Stomach (tissue), 9 donors: ENCODE measurements around the gene CCDC148. TPM values are rescaled to one million over a fixed set of nuclear protein-coding genes. Genes with fewer than 3 reads are reported as not detected.
"Not testable (repeated sequence)": the region's sequence is repeated elsewhere in the genome, so short reads cannot be mapped to it uniquely, and the experiment has no call there.

Experiments used
- DNase-seq, 2 donors: peaks; one replicate each; pipeline versions ENCODE4 v3.0.0 to v3.0.0-alpha.2; 2013 to 2019
- H3K27ac ChIP-seq, 5 donors: fragments of 200-600 bp in 4 of 5; sonication (generic) in 4 of 5; one replicate each; pipeline ENCODE4 v1.5.1; 2013 to 2019; ENCODE audit warnings: mild to moderate bottlenecking in 1 of 5, moderate library complexity in 1 of 5
- H3K27me3 ChIP-seq, 3 donors: fragments of 200-600 bp; sonication (generic); one replicate each; pipeline ENCODE4 v1.5.1; 2017 to 2019; ENCODE audit warnings: mixed run types in 1 of 3
- H3K36me3 ChIP-seq, 4 donors: fragments of 200-600 bp; sonication (generic); 1 replicate in 3 of 4; 2 replicates in 1 of 4; pipeline ENCODE4 v1.5.1; 2016 to 2019
- H3K4me1 ChIP-seq, 4 donors: fragments of 200-600 bp; sonication (generic); one replicate each; pipeline ENCODE4 v1.5.1; 2016 to 2019
- H3K4me3 ChIP-seq, 4 donors: fragments of 200-600 bp; sonication (generic) in 3 of 4; one replicate each; pipeline ENCODE4 v1.5.1; 2016 to 2019; ENCODE audit warnings: mild to moderate bottlenecking in 1 of 4
- H3K9me3 ChIP-seq, 4 donors: fragments of 200-600 bp; sonication (generic); one replicate each; pipeline ENCODE4 v1.5.1; 2016 to 2019
- EP300 ChIP-seq: sonication (generic); formaldehyde crosslinking; IDR thresholded peaks from one replicate; pipeline ENCODE4 v1.6.1; 2017; ENCODE audit warnings: antibody characterized with exemption
- POLR2A ChIP-seq, 4 donors: fragments of 450-650 bp; IDR thresholded peaks; one replicate each; pipeline ENCODE4 v1.6.1; 2016; ENCODE audit warnings: antibody characterized with exemption in 4 of 4, control low read depth in 2 of 4, mild to moderate bottlenecking in 1 of 4, moderate library complexity in 1 of 4
- POLR2AphosphoS5 ChIP-seq, 3 donors: sonication (generic); formaldehyde crosslinking; IDR thresholded peaks; one replicate each; pipeline ENCODE4 v1.6.1; 2016; ENCODE audit warnings: antibody characterized with exemption in 3 of 3
- WGBS, 5 donors: extraction: QIAGEN DNeasy Blood & Tissue Kit in 3 of 5; methylation state at CpG; one replicate each; pipeline versions ENCODE4 v1.1.5 to v1.1.7; 2013 to 2018; 5-methylcytosine and 5-hydroxymethylcytosine counted together
- intact Hi-C: fragments of 100-400 bp; cut with DNase I; formaldehyde crosslinking; loops from one replicate; pipeline ENCODE4 v1.15.1; 2023; ENCODE audit warnings: low total_unique reads
- polyA plus RNA-seq, 3 donors: library from polyadenylated mRNA; stranded (reverse); fragments of 200-250 nt; gene quantifications; one replicate each; pipeline ENCODE4 v1.2.3, GENCODE V29; 2013
- total RNA-seq, 5 donors: library from RNA; depleted of rRNA; stranded (reverse); fragments of >200 nt; gene quantifications; one replicate each; pipeline versions ENCODE4 v1.1.0 to v1.2.3, GENCODE V29; 2014 to 2016
- TF ChIP-seq, protein P1 (sequence below), 7 experiments: fragments of 450-650 bp in 4 of 7; fragments of 200-600 bp in 3 of 7; sonication (generic) in 3 of 7; IDR thresholded peaks; one replicate each; pipeline ENCODE4 v1.5.1; 2016 to 2019; ENCODE audit warnings: antibody characterized with exemption in 7 of 7, control low read depth in 2 of 7, mild to moderate bottlenecking in 1 of 7
- donor health status: healthy with polysubstance abuse.
- donor health status: Bipolar disorder and iron deficiency.
- donor health status: healthy.

Gene CCDC148
- total and polyA plus RNA-seq, 8 donors = 0.25 to 1.3 (median 0.43) TPM; not detected in 5

DNA sequence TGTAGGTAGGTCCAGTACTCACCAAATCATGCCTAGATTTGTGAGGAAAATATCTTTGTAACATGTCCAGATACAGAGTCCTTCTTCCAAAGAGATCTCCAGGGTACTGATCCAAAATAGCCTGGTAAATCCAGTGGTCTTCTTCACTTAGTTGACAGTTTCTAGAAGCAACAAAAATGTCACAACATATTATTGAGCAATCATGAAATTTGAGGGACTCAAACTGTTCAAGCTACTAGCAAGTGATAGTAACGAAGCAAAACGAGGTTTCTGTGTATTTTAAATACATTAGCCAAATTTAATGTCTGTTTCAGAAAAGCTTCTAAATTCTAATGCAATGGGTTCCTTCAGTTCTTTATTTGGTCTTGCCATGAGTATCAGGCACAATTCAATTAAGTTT is 142.8 kb downstream of the CCDC148 start:
- Histone ChIP-seq H3K27me3 (no peaks in the 10 kb centered on the region), H3K4me1 (peaks cover 0 to 6% (median 3%) of the 10 kb centered on the region in 4 donors), H3K36me3 (no peaks in the 10 kb centered on the region), H3K4me3 (no peak overlapping the region), H3K27ac (no peak overlapping the region), H3K9me3 (no peaks in the 10 kb centered on the region)
- no peak for DNase-seq
- 69 to 84% (median 82%) methylated on average over 2 of the region's 2 CpGs for WGBS, 5 donors
- intact Hi-C loops = no loop called here
- TF ChIP-seq EP300 (no peak), POLR2A (IDR thresholded peaks at IDR 0.05) (no peak), POLR2AphosphoS5 (IDR thresholded peaks at IDR 0.05) (no peak)
- TF ChIP-seq, protein P1, sequence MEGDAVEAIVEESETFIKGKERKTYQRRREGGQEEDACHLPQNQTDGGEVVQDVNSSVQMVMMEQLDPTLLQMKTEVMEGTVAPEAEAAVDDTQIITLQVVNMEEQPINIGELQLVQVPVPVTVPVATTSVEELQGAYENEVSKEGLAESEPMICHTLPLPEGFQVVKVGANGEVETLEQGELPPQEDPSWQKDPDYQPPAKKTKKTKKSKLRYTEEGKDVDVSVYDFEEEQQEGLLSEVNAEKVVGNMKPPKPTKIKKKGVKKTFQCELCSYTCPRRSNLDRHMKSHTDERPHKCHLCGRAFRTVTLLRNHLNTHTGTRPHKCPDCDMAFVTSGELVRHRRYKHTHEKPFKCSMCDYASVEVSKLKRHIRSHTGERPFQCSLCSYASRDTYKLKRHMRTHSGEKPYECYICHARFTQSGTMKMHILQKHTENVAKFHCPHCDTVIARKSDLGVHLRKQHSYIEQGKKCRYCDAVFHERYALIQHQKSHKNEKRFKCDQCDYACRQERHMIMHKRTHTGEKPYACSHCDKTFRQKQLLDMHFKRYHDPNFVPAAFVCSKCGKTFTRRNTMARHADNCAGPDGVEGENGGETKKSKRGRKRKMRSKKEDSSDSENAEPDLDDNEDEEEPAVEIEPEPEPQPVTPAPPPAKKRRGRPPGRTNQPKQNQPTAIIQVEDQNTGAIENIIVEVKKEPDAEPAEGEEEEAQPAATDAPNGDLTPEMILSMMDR (IDR thresholded peaks at IDR 0.05) = no peak

DNA sequence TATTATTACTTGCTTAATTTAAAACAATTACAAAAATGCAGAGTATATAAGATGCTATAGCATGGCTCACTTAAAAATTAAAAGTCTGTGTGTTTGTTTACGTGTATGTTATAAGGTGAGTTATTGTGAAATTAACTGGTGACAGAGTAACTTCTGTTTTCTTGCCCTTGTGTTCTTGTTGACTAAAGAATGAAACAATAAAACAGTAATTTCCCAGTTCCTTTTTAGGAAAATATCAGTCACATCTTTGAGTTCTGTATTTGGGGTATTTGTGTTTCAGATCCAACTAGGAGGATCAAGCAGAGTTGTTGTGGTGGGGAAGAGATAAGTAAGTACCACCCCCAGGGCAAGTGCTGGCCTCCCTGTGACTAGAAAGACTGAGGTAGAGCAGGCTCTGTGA is 143.6 kb downstream of the CCDC148 start:
- Histone ChIP-seq H3K27ac (no peak overlapping the region), H3K4me3 (no peak overlapping the region), H3K27me3 (no peaks in the 10 kb centered on the region), H3K9me3 (no peaks in the 10 kb centered on the region), H3K36me3 (no peaks in the 10 kb centered on the region), H3K4me1 (peaks cover 0 to 6% (median 3%) of the 10 kb centered on the region in 4 donors)
- TF ChIP-seq POLR2AphosphoS5 (IDR thresholded peaks at IDR 0.05) = no peak
- TF ChIP-seq EP300 = no peak
- TF ChIP-seq POLR2A (IDR thresholded peaks at IDR 0.05) = no peak
- TF ChIP-seq, protein P1 (IDR thresholded peaks at IDR 0.05) = no peak
- intact Hi-C loops = no loop called here
- 74 to 93% (median 90%) methylated on average over 1 of the region's 1 CpG for WGBS, 5 donors
- DNase-seq = no peak

GRCh38 chr2:158310407-158310806 is 146.1 kb downstream of the CCDC148 start:
- H3K4me3 ChIP-seq, H3K36me3 ChIP-seq, H3K4me1 ChIP-seq, H3K27me3 ChIP-seq, H3K27ac ChIP-seq, H3K9me3 ChIP-seq, intact Hi-C loops, DNase-seq: not testable (repeated sequence)
- 95 to 98% (median 97%) methylated on average over 12 to 27 of the region's 27 CpGs for WGBS, 5 donors

GRCh38 chr2:158305501-158305900 is 151.1 kb downstream of the CCDC148 start:
- no peaks in the 10 kb centered on the region for H3K27me3 ChIP-seq
- no peak for DNase-seq
- no peak overlapping the region for H3K4me3 ChIP-seq
- H3K4me1 ChIP-seq = no peaks in the 10 kb centered on the region
- 73 to 93% (median 91%) methylated on average over 2 of the region's 2 CpGs for WGBS, 5 donors
- no peak for TF ChIP-seq EP300
- TF ChIP-seq, protein P1 (IDR thresholded peaks at IDR 0.05) = no peak
- no peak for TF ChIP-seq POLR2A (IDR thresholded peaks at IDR 0.05)
- H3K27ac ChIP-seq = no peak overlapping the region
- no peaks in the 10 kb centered on the region for H3K36me3 ChIP-seq
- no peaks in the 10 kb centered on the region for H3K9me3 ChIP-seq
- intact Hi-C loops = no loop called here

- 67 to 78% (median 69%) methylated on average over 2 of the region's 2 CpGs for WGBS, 5 donors
- Histone ChIP-seq H3K9me3 (peaks cover 0 to 10% (median 0%) of the 10 kb centered on the region in 4 donors), H3K27me3 (no peaks in the 10 kb centered on the region), H3K27ac (no peak overlapping the region), H3K4me3 (no peak overlapping the region), H3K36me3 (no peaks in the 10 kb centered on the region), H3K4me1 (no peaks in the 10 kb centered on the region)
- no peak for DNase-seq
- TF ChIP-seq EP300 = no peak
- TF ChIP-seq, protein P1 (IDR thresholded peaks at IDR 0.05) = no peak
- TF ChIP-seq POLR2A (IDR thresholded peaks at IDR 0.05) = no peak
- TF ChIP-seq POLR2AphosphoS5 (IDR thresholded peaks at IDR 0.05) = no peak
- intact Hi-C loops = no loop called here
Observed at GRCh38 chr2:158300394-158300793, 156.2 kb downstream of the CCDC148 start.
